NCI-H2171 treated with DMSO at 0.1 percent for 48 hours (cell line): Measurements from ENCODE around the gene LGSN.
"Not testable (repeated sequence)": the region's sequence is repeated elsewhere in the genome, so short reads cannot be mapped to it uniquely, and the experiment has no call there.

Experiments used
- DNase-seq: peaks from one replicate; lab custom pipeline; 2025; lab: John Stamatoyannopoulos, UW

The LGSN gene

DNA sequence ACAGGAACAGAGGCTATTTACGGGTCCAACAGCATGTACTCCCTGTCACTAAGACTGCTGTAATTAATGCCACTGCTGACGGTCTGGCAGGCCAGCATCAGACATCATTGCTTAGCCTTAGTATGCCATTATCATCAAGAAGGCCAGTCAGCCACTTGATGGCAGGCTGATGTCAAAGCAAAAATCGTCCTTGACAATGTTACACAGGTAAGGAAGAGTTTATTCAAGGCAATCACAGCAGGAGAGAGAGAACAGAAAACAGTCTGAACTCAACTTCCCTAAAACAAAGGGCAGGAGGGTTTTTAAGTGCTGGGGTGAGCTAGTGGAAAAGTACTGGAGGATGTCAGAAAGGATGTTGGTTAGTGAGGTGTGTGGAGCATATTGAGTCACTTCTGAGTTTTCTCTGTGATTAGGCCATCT lies 83.4 kb downstream of the LGSN start:
- no peak for DNase-seq

GRCh38 chr6:63230511-63230910 lies 89.3 kb downstream of the LGSN start:
- DNase-seq: not testable (repeated sequence)

GRCh38 chr6:63230027-63230426 lies 89.8 kb downstream of the LGSN start:
- not testable (repeated sequence) for DNase-seq

DNA sequence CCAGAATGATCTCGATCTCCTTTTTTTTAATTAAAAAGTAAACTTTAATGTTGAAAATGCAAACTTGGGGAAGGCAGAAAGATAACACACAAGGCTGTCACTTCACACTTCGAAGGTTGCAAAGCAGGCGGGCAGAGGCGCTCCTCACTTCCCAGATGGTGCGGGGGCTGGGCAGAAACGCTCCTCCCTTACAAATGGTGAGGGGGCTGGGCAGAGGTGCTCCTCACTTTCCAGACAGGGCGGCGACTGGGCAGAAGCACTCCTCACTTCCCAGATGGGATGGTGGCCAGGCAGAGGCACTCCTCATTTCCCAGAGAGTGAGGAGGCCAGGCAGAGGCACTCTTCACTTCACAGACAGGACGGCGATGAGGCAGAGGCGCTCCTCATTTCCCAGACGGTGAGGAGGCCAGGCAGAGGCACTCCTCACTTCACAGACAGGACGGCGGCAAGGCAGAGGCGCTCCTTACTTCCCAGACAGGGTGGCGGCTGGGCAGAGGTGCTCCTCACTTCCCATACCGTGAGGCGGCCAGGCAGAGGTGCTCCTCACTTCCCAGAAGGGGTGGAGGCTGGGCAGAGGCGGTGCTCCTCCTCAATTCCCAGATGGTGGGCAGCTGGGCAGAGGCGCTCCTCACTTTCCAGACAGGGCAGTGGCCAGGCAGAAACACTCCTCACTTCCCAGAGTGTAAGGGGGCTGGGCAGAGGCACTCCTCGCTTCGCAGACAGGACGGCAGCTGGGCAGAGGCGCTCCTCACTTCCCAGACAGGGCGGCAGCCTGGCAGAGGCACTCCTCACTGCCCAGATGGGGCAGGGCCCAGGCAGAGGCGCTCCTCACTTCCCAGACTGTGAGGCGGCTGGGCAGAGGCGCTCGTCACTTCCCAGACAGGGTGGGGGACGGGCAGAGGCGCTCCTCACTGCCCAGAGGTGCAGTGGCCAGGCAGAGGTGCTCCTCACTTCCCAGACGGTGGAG lies 91.6 kb downstream of the LGSN start:
- not testable (repeated sequence) for DNase-seq

- not testable (repeated sequence) for DNase-seq
Measured at GRCh38 chr6:63225987-63226386, 93.8 kb downstream of the LGSN start.
